ENCODE results near the gene THSD4.

DNA sequence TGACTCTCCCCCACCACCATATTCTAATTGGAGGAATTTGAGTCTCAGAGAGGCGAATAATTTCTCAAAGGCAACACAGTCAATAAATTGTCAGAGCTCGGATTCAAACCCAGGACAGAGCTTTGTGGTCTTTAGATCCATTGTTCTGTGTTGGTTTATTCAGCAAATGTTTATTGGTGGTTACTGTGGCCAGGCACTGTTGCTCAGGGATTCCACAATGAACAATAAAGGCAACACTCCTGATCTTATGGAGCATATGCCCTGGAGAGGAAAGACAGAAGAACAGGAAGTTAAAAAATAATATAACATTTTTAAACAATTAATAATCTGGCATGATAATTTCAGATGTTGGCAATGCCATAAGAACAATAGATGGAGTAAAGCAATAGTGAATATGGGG is 403.4 kb downstream of the THSD4 start:
- TF ChIP-seq, protein P1, sequence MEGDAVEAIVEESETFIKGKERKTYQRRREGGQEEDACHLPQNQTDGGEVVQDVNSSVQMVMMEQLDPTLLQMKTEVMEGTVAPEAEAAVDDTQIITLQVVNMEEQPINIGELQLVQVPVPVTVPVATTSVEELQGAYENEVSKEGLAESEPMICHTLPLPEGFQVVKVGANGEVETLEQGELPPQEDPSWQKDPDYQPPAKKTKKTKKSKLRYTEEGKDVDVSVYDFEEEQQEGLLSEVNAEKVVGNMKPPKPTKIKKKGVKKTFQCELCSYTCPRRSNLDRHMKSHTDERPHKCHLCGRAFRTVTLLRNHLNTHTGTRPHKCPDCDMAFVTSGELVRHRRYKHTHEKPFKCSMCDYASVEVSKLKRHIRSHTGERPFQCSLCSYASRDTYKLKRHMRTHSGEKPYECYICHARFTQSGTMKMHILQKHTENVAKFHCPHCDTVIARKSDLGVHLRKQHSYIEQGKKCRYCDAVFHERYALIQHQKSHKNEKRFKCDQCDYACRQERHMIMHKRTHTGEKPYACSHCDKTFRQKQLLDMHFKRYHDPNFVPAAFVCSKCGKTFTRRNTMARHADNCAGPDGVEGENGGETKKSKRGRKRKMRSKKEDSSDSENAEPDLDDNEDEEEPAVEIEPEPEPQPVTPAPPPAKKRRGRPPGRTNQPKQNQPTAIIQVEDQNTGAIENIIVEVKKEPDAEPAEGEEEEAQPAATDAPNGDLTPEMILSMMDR (IDR thresholded peaks at IDR 0.05), result no peak
- no peak for TF ChIP-seq POLR2A (IDR thresholded peaks at IDR 0.05)
